ENCODE data around the gene RAB27B. TPM values are rescaled to one million over a fixed set of nuclear protein-coding genes. Genes with fewer than 3 reads are reported as not detected.

The RAB27B gene
- total RNA-seq, 4 donors from 2014 or later: 0.34 to 2.5 (median 1.0) TPM

DNA sequence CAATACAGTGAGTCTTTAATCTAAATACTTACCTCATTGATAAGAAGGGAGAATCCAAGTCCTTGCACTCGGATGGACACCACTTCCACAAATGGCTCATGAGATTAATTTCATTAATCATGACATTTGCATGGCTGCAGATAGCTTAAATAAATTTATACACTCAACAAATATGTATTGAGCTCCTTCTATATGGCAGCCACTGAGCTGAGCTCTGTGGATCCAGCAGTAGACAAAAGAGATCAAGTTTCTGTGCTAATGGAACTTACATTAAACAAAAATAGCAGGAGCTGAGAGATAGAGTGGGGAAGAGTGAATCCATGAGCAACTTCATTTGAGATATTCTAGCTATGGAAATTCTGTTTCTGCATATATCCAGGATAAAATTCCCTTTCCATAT is 44.4 kb downstream of the RAB27B start:
- Histone ChIP-seq H3K9me3 (peaks cover 0 to 3% (median 0%) of the 10 kb centered on the region in 4 donors), H3K27ac (replicated peaks in 1 of 4) (no peak overlapping the region), H3K4me3 (no peak overlapping the region), H3K27me3 (no peaks in the 10 kb centered on the region), H3K4me1 (peaks cover 0 to 7% (median 0%) of the 10 kb centered on the region in 4 donors), H3K36me3 (no peaks in the 10 kb centered on the region)
- TF ChIP-seq, protein P1, sequence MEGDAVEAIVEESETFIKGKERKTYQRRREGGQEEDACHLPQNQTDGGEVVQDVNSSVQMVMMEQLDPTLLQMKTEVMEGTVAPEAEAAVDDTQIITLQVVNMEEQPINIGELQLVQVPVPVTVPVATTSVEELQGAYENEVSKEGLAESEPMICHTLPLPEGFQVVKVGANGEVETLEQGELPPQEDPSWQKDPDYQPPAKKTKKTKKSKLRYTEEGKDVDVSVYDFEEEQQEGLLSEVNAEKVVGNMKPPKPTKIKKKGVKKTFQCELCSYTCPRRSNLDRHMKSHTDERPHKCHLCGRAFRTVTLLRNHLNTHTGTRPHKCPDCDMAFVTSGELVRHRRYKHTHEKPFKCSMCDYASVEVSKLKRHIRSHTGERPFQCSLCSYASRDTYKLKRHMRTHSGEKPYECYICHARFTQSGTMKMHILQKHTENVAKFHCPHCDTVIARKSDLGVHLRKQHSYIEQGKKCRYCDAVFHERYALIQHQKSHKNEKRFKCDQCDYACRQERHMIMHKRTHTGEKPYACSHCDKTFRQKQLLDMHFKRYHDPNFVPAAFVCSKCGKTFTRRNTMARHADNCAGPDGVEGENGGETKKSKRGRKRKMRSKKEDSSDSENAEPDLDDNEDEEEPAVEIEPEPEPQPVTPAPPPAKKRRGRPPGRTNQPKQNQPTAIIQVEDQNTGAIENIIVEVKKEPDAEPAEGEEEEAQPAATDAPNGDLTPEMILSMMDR (IDR thresholded peaks at IDR 0.05): no peak
- TF ChIP-seq POLR2A (IDR thresholded peaks at IDR 0.05; ENCODE audit: low read depth): no peak
- no peak for TF ChIP-seq POLR2AphosphoS5 (IDR thresholded peaks at IDR 0.05)
- TF ChIP-seq EP300 (IDR thresholded peaks at IDR 0.05): no peak
- DNase-seq (ENCODE audit: extremely low spot score): no peak
- 92% methylated on average over 1 of the region's 1 CpG for WGBS
- intact Hi-C loops (cut with DNase I): no loop called here

DNA sequence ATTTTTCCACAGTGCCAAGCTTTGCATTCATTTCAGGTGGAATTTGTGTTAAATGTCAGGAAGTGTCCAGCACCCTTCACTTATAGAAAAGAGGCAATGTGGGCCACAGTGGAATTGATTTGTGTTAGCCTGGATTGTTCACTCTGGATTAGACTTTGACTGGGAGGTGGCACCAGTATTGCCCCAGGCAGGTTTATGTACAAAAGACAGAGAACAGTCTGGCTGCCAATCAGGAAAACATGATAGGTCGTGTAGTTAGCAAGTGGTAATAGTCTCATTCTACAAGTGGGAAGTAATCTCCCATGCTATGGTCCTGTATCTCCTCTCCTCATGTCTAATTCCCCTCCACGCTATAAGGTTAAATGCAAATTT is 45.6 kb downstream of the RAB27B start:
- Histone ChIP-seq H3K9me3 (peaks cover 0 to 3% (median 0%) of the 10 kb centered on the region in 4 donors), H3K27ac (replicated peaks in 1 of 4) (no peak overlapping the region), H3K27me3 (no peaks in the 10 kb centered on the region), H3K4me3 (no peak overlapping the region), H3K36me3 (no peaks in the 10 kb centered on the region), H3K4me1 (peaks cover 0 to 7% (median 0%) of the 10 kb centered on the region in 4 donors)
- no peak for TF ChIP-seq EP300 (IDR thresholded peaks at IDR 0.05)
- TF ChIP-seq POLR2AphosphoS5 (IDR thresholded peaks at IDR 0.05): no peak
- no peak for TF ChIP-seq POLR2A (IDR thresholded peaks at IDR 0.05; ENCODE audit: low read depth)
- TF ChIP-seq, protein P1 (IDR thresholded peaks at IDR 0.05): no peak
- DNase-seq (ENCODE audit: extremely low spot score): no peak
- intact Hi-C loops (cut with DNase I): no loop called here
- WGBS: 73% methylated on average over 2 of the region's 2 CpGs

DNA sequence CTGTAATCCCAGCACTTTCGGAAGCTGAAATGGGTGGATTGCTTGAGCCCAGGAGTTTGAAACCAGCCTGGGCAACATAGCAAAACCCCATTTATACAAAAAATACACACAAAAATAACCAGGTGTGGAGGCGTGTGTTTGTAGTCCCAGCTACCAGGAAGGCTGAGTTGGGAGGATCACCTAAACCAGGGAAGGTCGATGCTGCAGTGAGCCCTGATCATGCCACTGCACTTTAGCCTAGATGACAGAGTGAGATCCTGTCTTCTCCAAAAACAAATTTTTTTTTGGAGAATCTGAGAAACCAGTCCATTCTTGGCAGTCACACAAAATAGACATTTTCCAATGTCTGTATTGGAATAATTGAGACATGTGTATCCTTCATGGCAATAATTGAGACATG is 46.8 kb downstream of the RAB27B start:
- Histone ChIP-seq H3K9me3 (peaks cover 0 to 2% (median 0%) of the 10 kb centered on the region in 4 donors), H3K27ac (replicated peaks in 1 of 4) (no peak overlapping the region), H3K4me1 (peaks cover 0 to 7% (median 0%) of the 10 kb centered on the region in 4 donors), H3K27me3 (no peaks in the 10 kb centered on the region), H3K4me3 (no peak overlapping the region), H3K36me3 (no peaks in the 10 kb centered on the region)
- no peak for TF ChIP-seq EP300 (IDR thresholded peaks at IDR 0.05)
- no peak for TF ChIP-seq POLR2AphosphoS5 (IDR thresholded peaks at IDR 0.05)
- TF ChIP-seq, protein P1 (IDR thresholded peaks at IDR 0.05): no peak
- no peak for TF ChIP-seq POLR2A (IDR thresholded peaks at IDR 0.05; ENCODE audit: low read depth)
- intact Hi-C loops (cut with DNase I): no loop called here
- DNase-seq (ENCODE audit: extremely low spot score): no peak
- 82% methylated on average over 3 of the region's 3 CpGs for WGBS

DNA sequence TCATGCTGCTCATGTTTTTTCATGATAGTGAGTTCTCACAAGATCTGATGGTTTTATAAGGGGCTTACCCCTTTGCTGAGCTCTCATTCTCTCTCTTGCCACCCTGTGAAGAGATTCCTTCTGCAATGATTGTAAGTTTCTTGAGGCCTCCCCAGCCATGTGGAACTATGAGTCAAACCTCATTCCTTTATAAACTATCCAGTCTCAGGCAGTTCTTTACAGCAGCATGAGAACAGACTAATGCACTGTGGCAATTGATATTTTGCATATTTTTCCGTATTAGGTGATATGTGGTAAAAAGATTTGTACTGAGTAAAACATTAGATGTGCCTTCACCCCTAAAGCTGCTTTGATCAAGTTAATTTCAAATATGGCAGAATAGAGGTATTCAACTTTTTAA is 48.8 kb downstream of the RAB27B start:
- H3K36me3 ChIP-seq: no peaks in the 10 kb centered on the region
- intact Hi-C loops (cut with DNase I): no loop called here
- H3K9me3 ChIP-seq: no peaks in the 10 kb centered on the region
- peaks cover 0 to 7% (median 0%) of the 10 kb centered on the region in 4 donors for H3K4me1 ChIP-seq
- no peak for DNase-seq (ENCODE audit: extremely low spot score)
- TF ChIP-seq POLR2AphosphoS5 (IDR thresholded peaks at IDR 0.05) (no peak), POLR2A (IDR thresholded peaks at IDR 0.05; ENCODE audit: low read depth) (no peak), EP300 (IDR thresholded peaks at IDR 0.05) (no peak)
- TF ChIP-seq, protein P1 (IDR thresholded peaks at IDR 0.05): no peak
- H3K4me3 ChIP-seq: no peak overlapping the region
- H3K27me3 ChIP-seq: no peaks in the 10 kb centered on the region
- WGBS: 96% methylated on average over 1 of the region's 1 CpG
- no peak overlapping the region for H3K27ac ChIP-seq (replicated peaks in 1 of 4)

DNA sequence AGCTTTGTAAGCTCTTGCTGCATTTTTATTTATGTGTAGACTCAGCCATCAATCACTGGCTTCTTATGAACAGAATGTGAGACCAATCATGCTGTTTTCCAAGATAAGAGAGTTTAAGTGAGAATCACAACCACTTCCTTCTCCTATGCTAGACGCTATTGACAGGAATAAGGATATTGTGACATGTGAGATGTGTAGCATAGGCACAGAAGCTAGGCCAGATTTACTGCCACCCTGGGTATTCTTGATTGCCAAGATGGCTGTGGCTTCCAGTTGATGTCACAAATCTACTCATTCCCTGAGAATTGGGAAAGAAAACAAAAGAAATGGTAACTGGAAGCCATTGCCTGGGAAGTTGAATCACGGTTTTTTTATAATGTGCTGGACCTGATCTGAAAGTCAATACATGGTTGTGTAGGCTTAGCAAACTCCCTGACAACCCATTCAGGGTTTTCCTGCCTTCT is 49.9 kb downstream of the RAB27B start:
- intact Hi-C loops (cut with DNase I): no loop called here
- no peaks in the 10 kb centered on the region for H3K9me3 ChIP-seq
- no peak overlapping the region for H3K4me3 ChIP-seq
- H3K36me3 ChIP-seq: no peaks in the 10 kb centered on the region
- peaks cover 0 to 5% (median 0%) of the 10 kb centered on the region in 4 donors for H3K4me1 ChIP-seq
- WGBS: 79% methylated on average over 2 of the region's 2 CpGs
- TF ChIP-seq, protein P1 (IDR thresholded peaks at IDR 0.05): no peak
- TF ChIP-seq POLR2AphosphoS5 (IDR thresholded peaks at IDR 0.05) (no peak), EP300 (IDR thresholded peaks at IDR 0.05) (no peak), POLR2A (IDR thresholded peaks at IDR 0.05; ENCODE audit: low read depth) (no peak)
- no peak for DNase-seq (ENCODE audit: extremely low spot score)
- no peak overlapping the region for H3K27ac ChIP-seq (replicated peaks in 1 of 4)
- H3K27me3 ChIP-seq: no peaks in the 10 kb centered on the region
